G401 (cell line): ENCODE results near the gene APOA1. TPM values are rescaled to one million over a fixed set of nuclear protein-coding genes. Genes with fewer than 3 reads are reported as not detected.
A peak's percentile ranks its signal among the peaks of the same experiment; 100 is the strongest.
"Not testable (repeated sequence)": the region's sequence is repeated elsewhere in the genome, so short reads cannot be mapped to it uniquely, and the experiment has no call there.

ENCODE experiments used
- DNase-seq: peaks from one replicate; pipeline ENCODE4 v3.0.0-alpha.2; 2015; ENCODE audit warnings: low spot score
- in situ Hi-C: cut with HindIII; loops from 2 replicates; pipeline ENCODE4 v1.10.0; 2016; ENCODE audit warnings: low sequenced_read_pairs, mixed read lengths
- total RNA-seq: library from RNA; depleted of rRNA; stranded (reverse); fragments of >200 nt; shearing (Covaris generic); gene quantifications from 2 replicates; pipeline ENCODE4 v1.2.3, GENCODE V29; 2014

Gene APOA1
- total RNA-seq, 1 experiment from 2014 or later = not detected

DNA sequence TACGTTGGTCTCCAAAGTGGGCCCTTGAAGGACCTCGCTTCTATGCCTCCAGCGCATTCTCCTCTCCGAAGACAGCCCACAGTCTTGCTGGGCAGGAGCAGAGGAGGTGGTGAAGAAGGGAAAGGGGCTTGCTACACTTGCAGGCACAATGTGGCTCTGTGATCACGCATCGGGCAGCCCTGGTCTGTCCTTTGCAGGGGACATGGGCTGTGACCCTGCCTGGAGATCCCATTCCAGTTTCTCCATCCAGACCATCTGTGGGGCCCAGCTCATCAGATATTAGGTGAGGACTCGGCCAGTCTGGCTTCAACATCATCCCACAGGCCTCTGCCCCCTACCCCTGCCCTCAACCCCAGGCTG lies 810 bp downstream of the APOA1 start:
- in situ Hi-C loops = no loop called here
- DNase-seq = no peak

DNA sequence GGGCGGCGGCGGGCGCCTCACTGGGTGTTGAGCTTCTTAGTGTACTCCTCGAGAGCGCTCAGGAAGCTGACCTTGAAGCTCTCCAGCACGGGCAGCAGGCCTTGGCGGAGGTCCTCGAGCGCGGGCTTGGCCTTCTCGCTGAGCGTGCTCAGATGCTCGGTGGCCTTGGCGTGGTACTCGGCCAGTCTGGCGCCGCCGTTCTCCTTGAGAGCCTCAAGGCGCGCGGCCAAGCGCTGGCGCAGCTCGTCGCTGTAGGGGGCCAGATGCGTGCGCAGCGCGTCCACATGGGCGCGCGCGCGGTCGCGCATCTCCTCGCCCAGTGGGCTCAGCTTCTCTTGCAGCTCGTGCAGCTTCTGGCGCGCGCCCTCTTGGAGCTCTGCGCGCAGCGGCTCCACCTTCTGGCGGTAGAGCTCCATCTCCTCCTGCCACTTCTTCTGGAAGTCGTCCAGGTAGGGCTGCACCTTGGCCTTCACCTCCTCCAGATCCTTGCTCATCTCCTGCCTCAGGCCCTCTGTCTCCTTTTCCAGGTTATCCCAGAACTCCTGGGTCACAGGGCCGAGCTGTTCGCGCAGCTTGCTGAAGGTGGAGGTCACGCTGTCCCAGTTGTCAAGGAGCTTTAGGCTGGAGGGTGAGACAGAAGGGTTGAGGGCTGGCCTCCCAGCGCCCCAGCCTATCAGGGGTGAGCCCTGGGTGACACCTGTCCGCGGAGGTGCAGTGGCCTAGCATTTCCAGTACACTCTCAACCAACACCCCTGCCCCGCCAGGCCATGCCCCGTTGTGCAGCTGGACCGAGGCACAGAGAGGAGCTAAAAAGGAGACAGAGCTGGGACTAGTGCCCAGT lies 1.4 kb downstream of the APOA1 start:
- in situ Hi-C loops = no loop called here
- DNase-seq = peak; percentile 88

DNA sequence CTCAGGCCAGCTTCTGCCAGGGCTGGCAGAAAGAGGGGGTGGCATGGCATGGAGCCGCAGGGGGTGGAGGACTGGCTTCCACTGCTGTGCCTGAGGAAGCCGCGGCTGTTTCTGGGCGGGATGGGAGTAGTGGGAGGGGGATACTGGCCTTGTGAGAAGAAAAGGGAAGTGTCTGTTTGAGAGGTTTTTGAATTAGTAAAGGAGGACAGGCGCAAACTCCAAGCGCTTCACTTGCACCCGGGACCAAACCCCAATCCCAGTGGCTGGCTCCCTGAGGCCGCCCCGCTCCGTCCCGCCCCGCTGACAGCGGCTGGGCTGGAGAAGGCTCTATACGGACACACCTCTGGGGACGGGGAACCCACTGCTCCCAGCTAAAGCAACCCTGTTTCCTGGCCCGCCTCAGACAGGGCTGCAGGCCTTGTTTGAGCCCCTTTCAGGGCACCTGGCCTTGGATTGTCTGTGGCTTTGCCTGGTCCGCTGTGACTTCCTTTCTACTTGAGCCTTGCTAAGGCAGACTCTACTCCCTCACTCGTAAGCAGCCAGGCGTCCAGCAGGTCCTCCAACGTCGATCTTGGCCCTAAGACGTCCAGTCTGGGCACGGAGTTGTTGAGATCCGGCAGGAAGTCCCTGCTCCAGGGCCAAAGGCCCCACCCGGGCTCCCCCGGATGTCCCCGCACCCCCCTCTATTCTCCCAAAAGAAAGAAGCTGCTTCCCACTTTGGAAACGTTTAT lies 2.2 kb downstream of the APOA1 start:
- no peak for DNase-seq
- in situ Hi-C loops = no loop called here

DNA sequence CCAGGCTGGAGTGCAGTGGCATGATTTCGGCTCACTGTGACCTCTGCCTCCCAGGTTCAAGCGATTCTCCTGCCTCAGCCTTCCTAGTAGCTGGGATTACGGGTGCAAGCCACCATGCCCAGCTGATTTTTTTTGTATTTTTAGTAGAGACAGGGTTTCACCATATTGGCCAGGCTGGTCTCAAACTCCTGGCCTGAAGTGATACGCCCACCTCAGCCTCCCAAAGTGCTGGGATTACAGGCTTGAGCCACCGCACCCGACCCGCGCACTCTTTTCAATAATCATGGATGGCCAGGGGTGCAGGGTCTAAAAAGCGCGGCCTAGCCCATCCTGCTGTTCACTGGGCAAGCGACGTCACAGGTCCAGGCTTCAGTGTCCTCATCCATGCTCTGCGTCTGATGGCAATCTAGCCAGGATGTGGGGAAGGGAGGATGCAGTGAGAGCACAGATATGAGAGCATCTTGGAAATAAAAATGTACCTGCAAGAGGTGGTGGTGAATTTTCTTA lies 2.8 kb downstream of the APOA1 start:
- in situ Hi-C loops, DNase-seq: not testable (repeated sequence)

DNA sequence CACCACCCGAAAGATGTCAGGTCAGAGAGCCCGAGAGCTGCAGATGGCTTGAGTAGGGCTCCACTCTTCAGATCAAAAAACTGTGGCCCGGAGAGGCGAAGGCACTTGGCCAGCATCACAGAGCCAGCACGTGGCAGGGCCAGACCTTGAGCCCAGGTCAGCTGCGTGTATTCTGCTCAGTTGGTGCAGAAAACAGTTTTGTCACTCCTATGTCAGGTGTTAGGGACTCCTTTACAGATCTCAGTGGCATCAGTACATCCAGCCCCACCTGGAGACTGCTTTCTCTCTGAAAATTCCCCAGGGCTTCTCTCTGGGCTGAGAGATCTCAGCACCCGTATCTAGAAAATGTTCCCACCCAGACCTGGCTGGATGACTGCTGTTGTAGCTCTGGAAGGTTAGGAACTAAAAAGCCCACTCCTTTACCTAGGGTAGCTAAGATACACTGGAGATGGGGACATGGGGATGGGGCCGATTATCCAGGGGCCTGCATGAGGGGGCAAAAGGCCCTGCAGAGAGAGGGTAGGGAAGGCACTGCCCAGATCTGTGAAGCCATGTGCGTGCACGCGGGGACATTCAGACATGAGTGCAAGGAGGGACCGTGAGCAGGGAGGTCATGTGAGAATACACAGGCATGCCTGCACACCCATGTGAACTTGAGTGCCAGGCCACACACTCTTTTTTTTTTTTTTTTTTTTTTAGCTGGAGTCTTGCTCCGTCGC lies 3.4 kb downstream of the APOA1 start:
- DNase-seq = no peak
- in situ Hi-C loops = no loop called here

DNA sequence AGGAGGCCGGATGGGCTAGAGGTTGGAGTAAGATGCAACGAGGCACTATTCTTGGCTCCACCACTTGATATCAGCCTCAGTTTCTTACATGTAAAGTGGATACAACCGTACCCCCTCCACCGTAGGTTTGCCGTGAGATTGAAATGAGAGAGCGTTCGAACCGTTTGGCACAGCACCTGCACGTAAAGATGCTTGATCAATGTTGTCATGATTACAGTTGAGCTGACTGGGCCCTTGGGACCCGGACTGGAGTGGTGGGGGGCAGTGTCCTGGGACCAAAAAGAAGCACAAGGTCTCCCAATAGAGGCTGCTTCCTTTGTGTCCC lies 4.0 kb downstream of the APOA1 start:
- in situ Hi-C loops = no loop called here

DNA sequence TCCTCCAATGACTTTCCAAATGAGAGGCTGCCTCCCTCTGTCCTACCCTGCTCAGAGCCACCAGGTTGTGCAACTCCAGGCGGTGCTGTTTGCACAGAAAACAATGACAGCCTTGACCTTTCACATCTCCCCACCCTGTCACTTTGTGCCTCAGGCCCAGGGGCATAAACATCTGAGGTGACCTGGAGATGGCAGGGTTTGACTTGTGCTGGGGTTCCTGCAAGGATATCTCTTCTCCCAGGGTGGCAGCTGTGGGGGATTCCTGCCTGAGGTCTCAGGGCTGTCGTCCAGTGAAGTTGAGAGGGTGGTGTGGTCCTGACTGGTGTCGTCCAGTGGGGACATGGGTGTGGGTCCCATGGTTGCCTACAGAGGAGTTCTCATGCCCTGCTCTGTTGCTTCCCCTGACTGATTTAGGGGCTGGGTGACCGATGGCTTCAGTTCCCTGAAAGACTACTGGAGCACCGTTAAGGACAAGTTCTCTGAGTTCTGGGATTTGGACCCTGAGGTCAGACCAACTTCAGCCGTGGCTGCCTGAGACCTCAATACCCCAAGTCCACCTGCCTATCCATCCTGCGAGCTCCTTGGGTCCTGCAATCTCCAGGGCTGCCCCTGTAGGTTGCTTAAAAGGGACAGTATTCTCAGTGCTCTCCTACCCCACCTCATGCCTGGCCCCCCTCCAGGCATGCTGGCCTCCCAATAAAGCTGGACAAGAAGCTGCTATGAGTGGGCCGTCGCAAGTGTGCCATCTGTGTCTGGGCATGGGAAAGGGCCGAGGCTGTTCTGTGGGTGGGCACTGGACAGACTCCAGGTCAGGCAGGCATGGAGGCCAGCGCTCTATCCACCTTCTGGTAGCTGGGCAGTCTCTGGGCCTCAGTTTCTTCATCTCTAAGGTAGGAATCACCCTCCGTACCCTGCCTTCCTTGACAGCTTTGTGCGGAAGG lies 4.8 kb downstream of the APOA1 start:
- DNase-seq = no peak

More for the DNA sequence above, 4.0 kb downstream of the APOA1 start:
- DNase-seq = no peak

DNA sequence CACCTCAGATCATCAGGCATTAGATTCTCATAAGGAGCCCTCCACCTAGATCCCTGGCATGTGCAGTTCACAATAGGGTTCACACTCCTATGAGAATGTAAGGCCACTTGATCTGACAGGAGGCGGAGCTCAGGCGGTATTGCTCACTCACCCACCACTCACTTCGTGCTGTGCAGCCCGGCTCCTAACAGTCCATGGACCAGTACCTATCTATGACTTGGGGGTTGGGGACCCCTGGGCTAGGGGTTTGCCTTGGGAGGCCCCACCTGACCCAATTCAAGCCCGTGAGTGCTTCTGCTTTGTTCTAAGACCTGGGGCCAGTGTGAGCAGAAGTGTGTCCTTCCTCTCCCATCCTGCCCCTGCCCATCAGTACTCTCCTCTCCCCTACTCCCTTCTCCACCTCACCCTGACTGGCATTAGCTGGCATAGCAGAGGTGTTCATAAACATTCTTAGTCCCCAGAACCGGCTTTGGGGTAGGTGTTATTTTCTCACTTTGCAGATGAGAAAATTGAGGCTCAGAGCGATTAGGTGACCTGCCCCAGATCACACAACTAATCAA lies 5.6 kb downstream of the APOA1 start:
- no peak for DNase-seq
- in situ Hi-C loops = no loop called here

More for the DNA sequence above, 4.8 kb downstream of the APOA1 start:
- in situ Hi-C loops = no loop called here

DNA sequence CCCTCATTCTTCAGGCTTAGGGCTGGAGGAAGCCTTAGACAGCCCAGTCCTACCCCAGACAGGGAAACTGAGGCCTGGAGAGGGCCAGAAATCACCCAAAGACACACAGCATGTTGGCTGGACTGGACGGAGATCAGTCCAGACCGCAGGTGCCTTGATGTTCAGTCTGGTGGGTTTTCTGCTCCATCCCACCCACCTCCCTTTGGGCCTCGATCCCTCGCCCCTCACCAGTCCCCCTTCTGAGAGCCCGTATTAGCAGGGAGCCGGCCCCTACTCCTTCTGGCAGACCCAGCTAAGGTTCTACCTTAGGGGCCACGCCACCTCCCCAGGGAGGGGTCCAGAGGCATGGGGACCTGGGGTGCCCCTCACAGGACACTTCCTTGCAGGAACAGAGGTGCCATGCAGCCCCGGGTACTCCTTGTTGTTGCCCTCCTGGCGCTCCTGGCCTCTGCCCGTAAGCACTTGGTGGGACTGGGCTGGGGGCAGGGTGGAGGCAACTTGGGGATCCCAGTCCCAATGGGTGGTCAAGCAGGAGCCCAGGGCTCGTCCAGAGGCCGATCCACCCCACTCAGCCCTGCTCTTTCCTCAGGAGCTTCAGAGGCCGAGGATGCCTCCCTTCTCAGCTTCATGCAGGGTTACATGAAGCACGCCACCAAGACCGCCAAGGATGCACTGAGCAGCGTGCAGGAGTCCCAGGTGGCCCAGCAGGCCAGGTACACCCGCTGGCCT lies 7.1 kb downstream of the APOA1 start:
- in situ Hi-C loops = no loop called here
- DNase-seq = no peak

DNA sequence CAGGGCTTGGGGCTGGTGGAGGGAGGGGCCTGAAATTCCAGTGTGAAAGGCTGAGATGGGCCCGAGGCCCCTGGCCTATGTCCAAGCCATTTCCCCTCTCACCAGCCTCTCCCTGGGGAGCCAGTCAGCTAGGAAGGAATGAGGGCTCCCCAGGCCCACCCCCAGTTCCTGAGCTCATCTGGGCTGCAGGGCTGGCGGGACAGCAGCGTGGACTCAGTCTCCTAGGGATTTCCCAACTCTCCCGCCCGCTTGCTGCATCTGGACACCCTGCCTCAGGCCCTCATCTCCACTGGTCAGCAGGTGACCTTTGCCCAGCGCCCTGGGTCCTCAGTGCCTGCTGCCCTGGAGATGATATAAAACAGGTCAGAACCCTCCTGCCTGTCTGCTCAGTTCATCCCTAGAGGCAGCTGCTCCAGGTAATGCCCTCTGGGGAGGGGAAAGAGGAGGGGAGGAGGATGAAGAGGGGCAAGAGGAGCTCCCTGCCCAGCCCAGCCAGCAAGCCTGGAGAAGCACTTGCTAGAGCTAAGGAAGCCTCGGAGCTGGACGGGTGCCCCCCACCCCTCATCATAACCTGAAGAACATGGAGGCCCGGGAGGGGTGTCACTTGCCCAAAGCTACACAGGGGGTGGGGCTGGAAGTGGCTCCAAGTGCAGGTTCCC lies 7.8 kb downstream of the APOA1 start, which contains the start of gene APOC3:
Gene APOC3 (plus strand): TSS at position 383 of the 659 bp plus-strand sequence. CDS start 676 bp downstream, outside the sequence.
- in situ Hi-C loops = no loop called here
- no peak for DNase-seq

DNA sequence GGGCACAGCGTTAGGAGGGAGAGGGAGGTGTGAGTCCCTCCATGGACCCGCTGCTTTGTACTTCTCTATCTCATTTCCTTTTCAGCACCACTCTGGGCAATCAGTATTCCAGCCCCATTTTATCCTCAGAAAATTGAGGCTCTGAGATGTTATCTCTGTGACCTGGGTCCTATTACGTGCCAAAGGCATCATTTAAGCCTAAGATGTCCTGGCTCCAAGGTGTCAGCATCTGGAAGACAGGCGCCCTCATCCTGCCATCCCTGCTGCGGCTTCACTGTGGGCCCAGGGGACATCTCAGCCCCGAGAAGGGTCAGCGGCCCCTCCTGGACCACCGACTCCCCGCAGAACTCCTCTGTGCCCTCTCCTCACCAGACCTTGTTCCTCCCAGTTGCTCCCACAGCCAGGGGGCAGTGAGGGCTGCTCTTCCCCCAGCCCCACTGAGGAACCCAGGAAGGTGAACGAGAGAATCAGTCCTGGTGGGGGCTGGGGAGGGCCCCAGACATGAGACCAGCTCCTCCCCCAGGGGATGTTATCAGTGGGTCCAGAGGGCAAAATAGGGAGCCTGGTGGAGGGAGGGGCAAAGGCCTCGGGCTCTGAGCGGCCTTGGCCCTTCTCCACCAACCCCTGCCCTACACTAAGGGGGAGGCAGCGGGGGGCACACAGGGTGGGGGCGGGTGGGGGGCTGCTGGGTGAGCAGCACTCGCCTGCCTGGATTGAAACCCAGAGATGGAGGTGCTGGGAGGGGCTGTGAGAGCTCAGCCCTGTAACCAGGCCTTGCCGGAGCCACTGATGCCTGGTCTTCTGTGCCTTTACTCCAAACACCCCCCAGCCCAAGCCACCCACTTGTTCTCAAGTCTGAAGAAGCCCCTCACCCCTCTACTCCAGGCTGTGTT lies 8.5 kb downstream of the APOA1 start:
- DNase-seq = no peak
- in situ Hi-C loops = no loop called here

DNA sequence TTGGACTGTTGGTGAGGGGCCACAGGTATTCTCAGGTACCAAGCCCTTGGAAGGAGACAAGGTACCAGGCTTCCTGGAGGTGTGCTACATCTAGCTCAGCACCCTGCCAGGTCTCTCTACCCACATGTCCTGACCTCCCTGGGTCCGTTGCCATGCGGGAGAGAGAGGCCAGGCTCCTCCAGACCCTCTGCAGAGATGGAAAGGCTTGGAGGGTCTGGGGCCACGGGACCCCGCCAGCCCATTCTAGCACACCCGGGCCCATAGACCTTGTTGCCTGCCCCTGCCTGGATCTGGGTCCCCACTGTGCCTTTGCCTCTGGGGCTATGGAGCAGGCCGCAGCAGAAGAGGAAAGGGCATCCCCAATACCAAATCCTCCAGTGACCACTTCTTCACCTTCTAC lies 10.0 kb downstream of the APOA1 start:
- no peak for DNase-seq
- in situ Hi-C loops = no loop called here

DNA sequence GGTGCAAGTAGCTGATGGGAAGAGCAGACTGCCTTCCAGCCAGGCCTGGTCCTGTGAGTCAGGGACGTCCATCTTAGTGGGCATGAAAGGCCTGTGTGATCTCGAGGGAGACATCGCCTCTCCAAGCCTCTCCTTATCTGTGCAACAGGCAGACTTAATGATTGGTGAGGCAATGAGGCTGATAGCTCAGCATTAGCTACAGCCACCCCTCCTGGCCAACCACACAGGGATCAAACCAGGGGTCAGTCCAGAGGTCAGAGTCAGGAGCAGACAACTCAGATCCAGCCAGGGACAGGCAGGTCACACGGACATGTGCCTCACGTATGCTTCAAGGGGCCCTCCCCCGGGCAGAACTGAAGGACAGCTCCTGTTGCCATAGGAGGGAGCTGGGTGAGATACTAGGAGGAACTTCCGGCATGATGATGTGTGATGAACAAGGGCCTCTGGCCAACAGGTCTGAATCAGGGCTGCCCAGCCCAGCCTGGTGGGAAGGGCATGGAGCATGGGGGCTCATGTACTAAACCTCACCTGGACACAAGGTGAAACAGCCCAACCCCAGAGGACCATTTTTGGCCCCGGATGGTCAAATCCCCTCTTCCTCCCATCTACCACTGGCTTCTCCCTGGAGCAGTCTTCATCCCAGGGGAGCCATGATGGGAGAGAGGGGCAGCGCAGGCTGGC lies 10.5 kb downstream of the APOA1 start:
- DNase-seq = no peak
- in situ Hi-C loops = no loop called here

DNA sequence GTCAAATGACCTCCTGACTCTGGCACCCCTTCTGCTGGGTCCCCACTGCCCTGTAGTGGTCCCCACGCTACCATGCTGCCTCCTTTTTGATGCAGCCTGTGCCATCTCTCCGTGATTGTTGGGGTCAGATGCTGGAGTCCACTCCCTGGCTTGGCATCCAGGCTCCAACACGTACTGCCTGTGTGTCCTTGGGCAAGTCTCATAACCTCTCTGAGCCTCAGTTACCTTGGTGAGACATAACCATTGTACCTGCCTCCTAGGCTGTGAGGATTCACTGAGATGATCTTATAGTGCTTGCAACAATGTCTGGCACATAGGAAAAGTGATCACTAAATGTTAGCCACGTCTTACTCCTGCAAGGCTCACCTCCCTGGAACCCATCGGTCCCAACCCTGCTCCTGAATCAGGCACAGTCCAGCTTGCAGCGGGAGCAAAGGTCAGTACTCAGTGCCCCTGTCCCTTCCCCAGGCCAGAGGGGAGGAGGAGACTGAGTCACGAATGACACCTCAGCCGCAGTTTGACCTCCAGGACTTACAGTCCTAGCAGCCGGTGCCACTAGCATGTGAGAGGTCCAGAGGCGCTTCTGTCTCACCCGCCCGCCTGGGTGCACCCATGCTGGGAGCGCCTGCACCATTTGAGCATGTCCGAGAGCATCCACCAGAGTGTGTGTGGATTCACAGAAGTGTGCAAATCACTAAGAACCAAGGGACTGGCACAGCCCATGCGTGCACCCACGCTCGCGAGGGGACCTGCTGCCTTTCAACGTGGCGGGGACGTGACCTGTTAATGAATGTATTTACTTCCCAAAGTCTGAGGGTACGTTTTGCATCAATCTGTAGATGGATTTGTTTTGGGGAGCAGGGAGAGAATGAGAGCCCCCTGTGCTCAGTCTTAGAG lies 11.3 kb downstream of the APOA1 start:
- in situ Hi-C loops = no loop called here
- no peak for DNase-seq

DNA sequence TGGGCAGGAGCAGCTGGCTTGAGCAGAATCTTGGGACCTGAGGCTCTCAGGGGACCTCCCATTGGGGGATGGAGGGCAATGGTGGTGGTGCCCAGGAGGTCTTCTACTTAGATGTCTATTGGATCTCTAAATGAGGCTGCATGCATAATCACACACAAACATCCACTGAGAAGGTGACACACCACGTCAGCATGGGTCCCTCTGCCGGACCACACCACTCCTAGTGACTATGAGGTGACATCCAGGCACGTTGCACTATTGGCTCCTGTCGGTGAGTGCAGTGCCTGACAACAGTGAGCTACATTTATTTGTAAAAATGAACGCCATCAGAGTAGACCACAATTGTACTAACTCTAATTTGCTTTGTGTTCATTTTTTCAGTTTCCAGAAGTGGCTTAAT lies 12.0 kb downstream of the APOA1 start:
- in situ Hi-C loops = no loop called here
- no peak for DNase-seq
